Measurements from ENCODE around the gene ABCA13.

The ABCA13 gene

GRCh38 chr7:48667407-48667806, 496.1 kb downstream of the ABCA13 start:
- DNase-seq, result no peak

- DNase-seq, result no peak
Observed at GRCh38 chr7:48671656-48672055, 500.4 kb downstream of the ABCA13 start.

- no peak for DNase-seq
Observed at GRCh38 chr7:48681006-48681405, 509.7 kb downstream of the ABCA13 start.

GRCh38 chr7:48691788-48692187, 520.5 kb downstream of the ABCA13 start:
- no peak for DNase-seq
